ENCODE results near the gene NLRP9.

NLRP9 gene

GRCh38 chr19:55712804-55713631 lies 25.2 kb downstream of the NLRP9 start:
- TF ChIP-seq ZFX (IDR thresholded peaks at IDR 0.05; ENCODE audit: borderline replicate concordance) = no peak
- TF ChIP-seq CTCF (IDR thresholded peaks at IDR 0.05) = no peak

DNA sequence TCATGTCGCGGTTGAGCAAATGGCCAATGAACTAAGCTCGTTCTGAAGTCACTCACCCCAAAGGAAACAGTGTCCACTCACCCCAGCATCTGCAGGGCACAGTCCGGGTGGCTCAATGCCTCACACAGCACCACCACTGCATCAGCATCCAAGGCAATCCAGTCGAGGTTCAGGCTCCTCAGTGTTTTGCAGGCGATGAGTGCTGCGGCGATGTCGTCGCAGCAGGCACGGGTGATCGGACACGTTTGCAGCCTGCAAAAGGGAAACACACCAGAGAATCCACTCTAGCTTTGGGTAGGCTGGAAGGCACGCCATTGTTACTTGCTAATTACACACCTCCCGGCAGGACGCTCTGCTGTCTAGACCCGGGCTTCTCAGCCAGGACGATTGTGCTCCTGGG lies 26.5 kb downstream of the NLRP9 start:
- no peak overlapping the region for H3K27ac ChIP-seq
- TF ChIP-seq ZFX (IDR thresholded peaks at IDR 0.05; ENCODE audit: borderline replicate concordance) = no peak
- no peak for TF ChIP-seq CTCF (IDR thresholded peaks at IDR 0.05)

More at GRCh38 chr19:55712804-55713631, 25.2 kb downstream of the NLRP9 start:
- H3K27ac ChIP-seq = no peak overlapping the region

DNA sequence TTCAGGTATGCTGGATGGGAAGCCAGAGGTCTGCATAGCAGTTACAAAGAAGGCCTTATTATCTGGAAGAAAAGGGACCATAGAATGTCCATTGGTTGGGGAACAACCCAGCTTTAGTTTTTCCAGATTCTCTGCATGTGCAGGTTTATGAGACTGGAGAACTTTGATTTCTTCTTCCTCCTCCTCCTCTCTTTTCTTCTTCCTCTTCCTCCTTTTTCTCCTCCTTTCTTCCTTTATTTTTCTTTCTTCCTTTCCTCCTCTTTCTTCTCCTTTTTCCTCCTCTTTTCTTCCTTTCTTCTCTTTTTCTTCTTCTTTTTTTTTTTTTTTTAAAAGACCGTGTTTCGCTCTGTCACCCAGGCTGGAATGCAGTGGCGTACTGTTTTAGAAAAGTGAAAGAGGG lies 32.2 kb downstream of the NLRP9 start:
- TF ChIP-seq CTCF (IDR thresholded peaks at IDR 0.05) (no peak), ZFX (IDR thresholded peaks at IDR 0.05; ENCODE audit: borderline replicate concordance) (no peak)
- no peak overlapping the region for H3K27ac ChIP-seq

DNA sequence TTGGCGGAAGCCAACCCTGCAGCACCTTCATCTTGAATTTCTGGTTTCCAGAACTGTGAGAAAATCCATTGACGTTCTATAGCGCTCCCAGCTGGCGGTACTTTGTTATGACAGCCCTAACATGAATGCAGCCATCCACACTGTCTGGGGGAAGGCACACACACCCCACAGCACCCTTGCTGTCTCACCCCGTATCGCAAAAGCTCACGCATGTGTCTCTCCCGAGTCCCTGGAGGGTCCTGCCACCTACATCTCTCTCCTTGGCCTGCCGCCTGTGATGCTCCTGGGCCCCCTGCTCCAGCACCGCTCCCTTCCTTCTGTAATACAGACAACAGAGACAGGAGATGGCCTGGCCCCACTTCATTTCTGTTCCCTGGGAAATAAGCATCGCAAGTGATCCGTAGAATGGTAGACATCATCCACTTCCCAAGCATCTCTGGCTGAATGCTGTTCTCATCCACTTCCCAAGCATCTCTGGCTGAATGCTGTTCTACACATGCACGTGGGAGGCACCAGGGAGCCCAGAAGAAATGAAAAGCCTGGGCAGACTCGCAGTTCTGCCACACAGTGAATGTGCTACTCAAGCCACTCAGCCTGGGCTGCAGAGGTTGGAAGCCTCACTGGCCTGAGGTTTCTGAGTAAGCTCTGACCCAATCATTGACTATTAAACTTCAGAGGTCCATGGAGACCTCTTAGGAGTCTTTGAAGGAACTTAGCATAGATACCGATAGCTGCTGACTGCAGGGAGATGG lies 33.5 kb downstream of the NLRP9 start:
- no peak for TF ChIP-seq CTCF (IDR thresholded peaks at IDR 0.05)
- no peak overlapping the region for H3K27ac ChIP-seq

DNA sequence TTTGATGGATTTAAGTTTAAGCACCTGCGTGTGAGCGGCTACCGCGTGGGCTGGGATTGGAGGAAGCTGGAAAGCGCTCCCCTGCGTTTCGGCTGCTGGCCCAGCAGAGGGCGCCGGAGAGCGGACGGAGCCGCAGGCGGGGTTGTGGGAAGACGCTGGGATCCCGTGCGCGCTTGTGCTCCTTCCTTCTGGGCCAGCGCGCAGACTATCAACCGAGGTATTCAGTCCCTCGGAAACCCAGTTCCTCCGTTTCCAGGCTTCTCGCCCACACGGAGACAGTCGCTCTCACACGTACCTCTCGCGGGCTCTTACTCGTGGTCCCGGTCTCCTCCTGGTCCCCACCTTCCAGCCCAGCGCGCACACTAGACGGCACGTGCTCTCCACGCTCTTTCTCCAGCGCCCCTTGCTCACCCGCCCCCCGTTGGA lies 34.4 kb downstream of the NLRP9 start:
- H3K27ac ChIP-seq = no peak overlapping the region
- TF ChIP-seq CTCF (IDR thresholded peaks at IDR 0.05) (peak; percentile 94), ZFX (IDR thresholded peaks at IDR 0.05; ENCODE audit: borderline replicate concordance) (no peak)

DNA sequence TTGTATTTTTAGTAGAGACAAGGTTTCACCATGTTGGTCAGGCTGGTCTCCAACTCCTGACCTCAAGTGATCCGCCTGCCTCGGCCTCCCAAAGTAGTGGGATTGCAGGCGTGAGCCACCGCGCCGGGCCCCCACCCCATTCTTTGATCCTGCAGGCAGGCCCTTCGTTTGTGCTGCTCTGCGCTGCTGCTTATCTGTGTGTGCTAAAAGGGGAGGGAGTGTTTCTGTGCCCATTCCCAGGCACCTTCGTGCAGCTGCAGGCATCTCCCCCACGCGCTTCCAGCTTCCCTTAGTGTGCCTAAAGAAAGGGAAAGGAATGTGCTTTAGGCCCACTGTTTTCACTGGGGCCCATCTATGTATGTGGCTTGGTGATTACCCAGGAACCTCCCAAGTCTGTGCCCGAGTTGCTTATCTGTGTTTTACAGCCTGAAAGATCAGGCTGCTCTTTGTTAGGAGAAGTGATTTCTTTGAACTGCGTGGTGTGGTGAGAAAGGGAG lies 36.0 kb downstream of the NLRP9 start:
- TF ChIP-seq ZFX (IDR thresholded peaks at IDR 0.05; ENCODE audit: borderline replicate concordance) = no peak
- no peak for TF ChIP-seq CTCF (IDR thresholded peaks at IDR 0.05)

GRCh38 chr19:55700813-55701212 lies 37.4 kb downstream of the NLRP9 start:
- H3K27ac ChIP-seq = no peak overlapping the region
- TF ChIP-seq CTCF (IDR thresholded peaks at IDR 0.05) (no peak), ZFX (IDR thresholded peaks at IDR 0.05; ENCODE audit: borderline replicate concordance) (no peak)

More for the DNA sequence above, 36.0 kb downstream of the NLRP9 start:
- no peak overlapping the region for H3K27ac ChIP-seq

All from 22Rv1 (cell line).